ENCODE measurements around the gene MMADHC. TPM values are rescaled to one million over a fixed set of nuclear protein-coding genes. Genes with fewer than 3 reads are reported as not detected.

MMADHC gene
- total and polyA plus RNA-seq, 2 of the 4 experiments (the other 2 are of a cell fraction): 62.6 to 112 TPM

GRCh38 chr2:149613704-149614103 is 26.1 kb upstream of the MMADHC start:
- dilution Hi-C loops (cut with HindIII; ENCODE audit: low sequenced_read_pairs, unreplicated experiment) (no loop called here), intact Hi-C loops (cut with micrococcal nuclease) (no loop called here), in situ Hi-C loops (cut with MboI; ENCODE audit: low sequenced_read_pairs) (no loop called here)
- Histone ChIP-seq H3K4ac (ENCODE audit: low read depth, low read length) (peak overlapping the region; percentile 13; the same call in 1 of the 2 replicates), H3K4me2 (ENCODE audit: low read depth, low read length) (peak overlapping the region; percentile 46; the same call in 1 of the 2 replicates), H3K56ac (ENCODE audit: extremely low read depth, insufficient read depth, low read length) (no peak overlapping the region), H2BK5ac (ENCODE audit: low read depth, low read length, poor library complexity, severe bottlenecking) (peak overlapping the region; percentile 86), H2AFZ (replicated peaks; ENCODE audit: low read length, poor library complexity) (no peak overlapping the region), H3K27ac (ENCODE audit: insufficient read depth, low read length) (peak overlapping the region; percentile 57; the same call in 1 of the 2 replicates), H3K4me1 (ENCODE audit: control insufficient read depth, insufficient read depth, low read length) (peaks cover 10% of the 10 kb centered on the region), H2BK20ac (ENCODE audit: low read depth, low read length) (no peak overlapping the region), H3K79me1 (ENCODE audit: low read depth in 1 of 2, low read length in 2 of 2) (no peaks in the 10 kb centered on the region), H2AK5ac (ENCODE audit: low read depth, low read length) (peak overlapping the region; percentile 56; the same call in 1 of the 2 replicates), H3K14ac (replicated peaks; ENCODE audit: low read depth, low read length) (no peak overlapping the region), H3K4me3 (ENCODE audit: insufficient read depth, low read depth, low read length) (no peak overlapping the region), H3K18ac (ENCODE audit: low read depth, low read length) (peak overlapping the region; percentile 88), H3K23ac (ENCODE audit: low read depth, low read length) (no peak overlapping the region), H3K9ac (ENCODE audit: low read depth, low read length) (no peak overlapping the region), H4K91ac (ENCODE audit: insufficient read depth, low read depth, low read length) (no peak overlapping the region), H2AK9ac (replicated peaks; ENCODE audit: low read depth, low read length, poor library complexity) (no peak overlapping the region), H3K27me3 (ENCODE audit: control insufficient read depth, insufficient read depth, low read length) (no peaks in the 10 kb centered on the region), H2BK120ac (ENCODE audit: low read depth, low read length) (peak overlapping the region; percentile 35; the same call in 1 of the 2 replicates), H2BK15ac (ENCODE audit: low read depth, low read length) (no peak overlapping the region), H3K9me1 (ENCODE audit: insufficient read depth, low read length) (peaks cover 5% of the 10 kb centered on the region; the same call in 1 of the 2 replicates), H4K8ac (ENCODE audit: low read depth in 2 of 2, low read length in 2 of 2) (peak overlapping the region in 1 of 2 experiments; percentile 73; a peak in 2 of 4 replicates), H3K9me3 (ENCODE audit: control insufficient read depth, insufficient read depth, low read length) (no peaks in the 10 kb centered on the region), H3K36me3 (ENCODE audit: control insufficient read depth, insufficient read depth, low read length) (no peaks in the 10 kb centered on the region), H4K20me1 (ENCODE audit: insufficient read depth, low read length) (no peaks in the 10 kb centered on the region), H4K5ac (ENCODE audit: low read depth, low read length) (peak overlapping the region; percentile 15; the same call in 1 of the 2 replicates)
- WGBS, 2 experiments (ENCODE audit: extremely low coverage in 2 of 2, insufficient read length in 1 of 2): no CpG with 5 or more reads among the region's 2 CpGs
- BruUV-seq (replicated peaks): no TSS peak
- TF ChIP-seq FOS (IDR thresholded peaks at IDR 0.05; ENCODE audit: low read depth, low read length) (no peak), MAZ (IDR thresholded peaks at IDR 0.05; ENCODE audit: borderline replicate concordance, low read depth, low read length) (no peak), RAD21 (IDR thresholded peaks at IDR 0.05; ENCODE audit: low read length) (no peak), BHLHE40 (IDR thresholded peaks at IDR 0.05; ENCODE audit: low read depth, low read length) (no peak), CEBPB (IDR thresholded peaks at IDR 0.05; ENCODE audit: low read depth, low read length) (no peak), POLR2A (IDR thresholded peaks at IDR 0.05; ENCODE audit: low read depth, low read length) (no peak), MXI1 (IDR thresholded peaks at IDR 0.05; ENCODE audit: borderline replicate concordance, low read depth, low read length) (no peak), MAFK (IDR thresholded peaks at IDR 0.05; ENCODE audit: low read depth, low read length) (no peak), CHD1 (IDR thresholded peaks at IDR 0.05; ENCODE audit: low read depth, low read length) (no peak), RCOR1 (IDR thresholded peaks at IDR 0.05; ENCODE audit: insufficient replicate concordance, low read length) (no peak), SMC3 (IDR thresholded peaks at IDR 0.05; ENCODE audit: low read depth, low read length) (no peak), RFX5 (IDR thresholded peaks at IDR 0.05; ENCODE audit: low read depth, low read length) (no peak), NFE2L2 (IDR thresholded peaks at IDR 0.05; ENCODE audit: low read depth, low read length) (no peak)
- TF ChIP-seq, protein P1, sequence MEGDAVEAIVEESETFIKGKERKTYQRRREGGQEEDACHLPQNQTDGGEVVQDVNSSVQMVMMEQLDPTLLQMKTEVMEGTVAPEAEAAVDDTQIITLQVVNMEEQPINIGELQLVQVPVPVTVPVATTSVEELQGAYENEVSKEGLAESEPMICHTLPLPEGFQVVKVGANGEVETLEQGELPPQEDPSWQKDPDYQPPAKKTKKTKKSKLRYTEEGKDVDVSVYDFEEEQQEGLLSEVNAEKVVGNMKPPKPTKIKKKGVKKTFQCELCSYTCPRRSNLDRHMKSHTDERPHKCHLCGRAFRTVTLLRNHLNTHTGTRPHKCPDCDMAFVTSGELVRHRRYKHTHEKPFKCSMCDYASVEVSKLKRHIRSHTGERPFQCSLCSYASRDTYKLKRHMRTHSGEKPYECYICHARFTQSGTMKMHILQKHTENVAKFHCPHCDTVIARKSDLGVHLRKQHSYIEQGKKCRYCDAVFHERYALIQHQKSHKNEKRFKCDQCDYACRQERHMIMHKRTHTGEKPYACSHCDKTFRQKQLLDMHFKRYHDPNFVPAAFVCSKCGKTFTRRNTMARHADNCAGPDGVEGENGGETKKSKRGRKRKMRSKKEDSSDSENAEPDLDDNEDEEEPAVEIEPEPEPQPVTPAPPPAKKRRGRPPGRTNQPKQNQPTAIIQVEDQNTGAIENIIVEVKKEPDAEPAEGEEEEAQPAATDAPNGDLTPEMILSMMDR (conservative IDR thresholded peaks at IDR 0.05; ENCODE audit: low read depth, low read length): no peak
- TF ChIP-seq, protein P2, sequence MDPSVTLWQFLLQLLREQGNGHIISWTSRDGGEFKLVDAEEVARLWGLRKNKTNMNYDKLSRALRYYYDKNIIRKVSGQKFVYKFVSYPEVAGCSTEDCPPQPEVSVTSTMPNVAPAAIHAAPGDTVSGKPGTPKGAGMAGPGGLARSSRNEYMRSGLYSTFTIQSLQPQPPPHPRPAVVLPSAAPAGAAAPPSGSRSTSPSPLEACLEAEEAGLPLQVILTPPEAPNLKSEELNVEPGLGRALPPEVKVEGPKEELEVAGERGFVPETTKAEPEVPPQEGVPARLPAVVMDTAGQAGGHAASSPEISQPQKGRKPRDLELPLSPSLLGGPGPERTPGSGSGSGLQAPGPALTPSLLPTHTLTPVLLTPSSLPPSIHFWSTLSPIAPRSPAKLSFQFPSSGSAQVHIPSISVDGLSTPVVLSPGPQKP (IDR thresholded peaks at IDR 0.05; ENCODE audit: borderline replicate concordance, low read depth, low read length): no peak
- peak; percentile 88 for DNase-seq
- peak; percentile 55; the same call in 1 of the 2 replicates for ATAC-seq (ENCODE audit: low read depth)
- ChIA-PET CTCF (no interaction called here), POLR2A (ENCODE audit: unreplicated experiment) (no interaction called here)
